ENCODE results near the gene SMIM24. TPM values are rescaled to one million over a fixed set of nuclear protein-coding genes. Genes with fewer than 3 reads are reported as not detected.
A peak's percentile ranks its signal among the peaks of the same experiment; 100 is the strongest.
"Not testable (repeated sequence)": the region's sequence is repeated elsewhere in the genome, so short reads cannot be mapped to it uniquely, and the experiment has no call there.

Gene SMIM24
- total and polyA plus RNA-seq, 10 donors = 0.63 to 3.0 (median 1.3) TPM; not detected in 3

DNA sequence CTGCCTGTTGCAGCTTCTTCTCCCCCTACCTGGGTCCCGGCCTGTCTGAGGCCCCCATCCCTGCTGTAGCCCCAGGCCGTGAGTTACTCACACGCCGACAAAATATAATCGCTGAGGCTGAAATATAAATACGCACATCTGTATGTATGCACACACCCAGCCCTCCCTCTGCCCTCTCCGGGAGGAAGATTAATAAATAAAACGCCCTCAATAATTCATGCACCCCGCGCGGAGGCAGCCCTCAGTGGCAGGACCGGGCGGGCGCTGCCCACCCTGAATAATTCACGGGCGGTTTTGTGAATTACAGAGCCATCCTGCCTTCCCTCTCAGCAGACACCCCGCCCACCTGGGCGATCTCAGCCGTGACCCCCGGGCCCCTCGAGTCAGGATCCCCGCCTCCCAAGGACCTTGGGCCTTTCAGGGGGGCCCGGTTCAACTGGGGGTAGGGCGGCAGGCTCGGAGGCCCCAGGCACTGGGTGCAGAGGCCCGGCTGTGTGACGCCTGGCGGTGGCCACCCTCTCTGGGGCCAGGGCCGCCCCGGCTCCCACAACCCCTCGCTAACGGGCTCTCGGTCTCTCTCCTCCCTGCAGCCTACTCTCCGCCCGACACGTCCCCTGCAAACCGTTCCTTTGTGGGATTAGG is 24.2 kb downstream of the SMIM24 start:
- Histone ChIP-seq H3K27me3 (replicated peaks in 1 of 7) (no peaks in the 10 kb centered on the region), H3K4me3 (no peak overlapping the region), H3K9me3 (no peaks in the 10 kb centered on the region), H3K36me3 (peaks cover 0 to 100% (median 43%) of the 10 kb centered on the region in 6 donors), H3K4me1 (peaks cover 11 to 57% (median 37%) of the 10 kb centered on the region in 6 donors), H3K27ac (peak overlapping the region in 4 of 8 donors; percentile 75 to 85 (median 84))
- DNase-seq = no peak
- intact Hi-C loops (cut with DNase I; ENCODE audit: low total_unique reads) = no loop called here
- TF ChIP-seq, protein P1, sequence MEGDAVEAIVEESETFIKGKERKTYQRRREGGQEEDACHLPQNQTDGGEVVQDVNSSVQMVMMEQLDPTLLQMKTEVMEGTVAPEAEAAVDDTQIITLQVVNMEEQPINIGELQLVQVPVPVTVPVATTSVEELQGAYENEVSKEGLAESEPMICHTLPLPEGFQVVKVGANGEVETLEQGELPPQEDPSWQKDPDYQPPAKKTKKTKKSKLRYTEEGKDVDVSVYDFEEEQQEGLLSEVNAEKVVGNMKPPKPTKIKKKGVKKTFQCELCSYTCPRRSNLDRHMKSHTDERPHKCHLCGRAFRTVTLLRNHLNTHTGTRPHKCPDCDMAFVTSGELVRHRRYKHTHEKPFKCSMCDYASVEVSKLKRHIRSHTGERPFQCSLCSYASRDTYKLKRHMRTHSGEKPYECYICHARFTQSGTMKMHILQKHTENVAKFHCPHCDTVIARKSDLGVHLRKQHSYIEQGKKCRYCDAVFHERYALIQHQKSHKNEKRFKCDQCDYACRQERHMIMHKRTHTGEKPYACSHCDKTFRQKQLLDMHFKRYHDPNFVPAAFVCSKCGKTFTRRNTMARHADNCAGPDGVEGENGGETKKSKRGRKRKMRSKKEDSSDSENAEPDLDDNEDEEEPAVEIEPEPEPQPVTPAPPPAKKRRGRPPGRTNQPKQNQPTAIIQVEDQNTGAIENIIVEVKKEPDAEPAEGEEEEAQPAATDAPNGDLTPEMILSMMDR (IDR thresholded peaks at IDR 0.05 in 8 of 11, conservative IDR thresholded peaks at IDR 0.05 in 3 of 11) = no peak
- TF ChIP-seq POLR2A (IDR thresholded peaks at IDR 0.05) (no peak), POLR2AphosphoS5 (IDR thresholded peaks at IDR 0.05) (peak in 1 of 3 donors; percentile 31)
- 87 to 91% (median 87%) methylated on average over 30 to 37 of the region's 37 CpGs for WGBS, 5 donors

DNA sequence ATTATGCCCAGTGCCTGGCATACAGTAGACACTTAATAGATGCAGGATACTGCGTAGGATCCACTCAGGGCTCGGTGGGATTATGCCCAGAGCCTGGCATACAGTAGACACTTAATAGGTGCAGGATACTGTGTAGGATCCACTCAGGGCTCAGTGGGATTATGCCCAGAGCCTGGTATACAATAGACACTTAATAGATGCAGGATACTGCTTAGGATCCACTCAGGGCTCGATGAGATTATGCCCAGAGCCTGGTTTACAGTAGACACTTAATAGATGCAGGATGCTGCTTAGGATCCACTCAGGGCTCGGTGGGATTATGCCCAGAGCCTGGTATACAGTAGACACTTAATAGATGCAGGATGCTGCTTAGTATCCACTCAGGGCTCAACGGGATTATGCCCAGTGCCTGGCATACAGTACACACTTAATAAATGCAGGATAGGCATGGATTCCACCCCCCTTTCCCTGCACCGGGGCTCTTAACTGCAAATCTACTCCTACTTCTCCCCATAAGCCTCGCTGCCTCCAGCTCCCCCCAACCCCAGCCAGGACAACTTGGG is 24.9 kb downstream of the SMIM24 start:
- Histone ChIP-seq H3K27me3 (replicated peaks in 1 of 7) (no peaks in the 10 kb centered on the region), H3K27ac (no peak overlapping the region), H3K4me3 (no peak overlapping the region), H3K9me3 (no peaks in the 10 kb centered on the region), H3K4me1 (peaks cover 11 to 54% (median 35%) of the 10 kb centered on the region in 6 donors), H3K36me3 (peaks cover 0 to 100% (median 49%) of the 10 kb centered on the region in 6 donors)
- TF ChIP-seq, protein P1 (IDR thresholded peaks at IDR 0.05 in 8 of 11, conservative IDR thresholded peaks at IDR 0.05 in 3 of 11) = no peak
- WGBS, 5 donors = 84 to 92% (median 88%) methylated on average over 7 of the region's 7 CpGs
- intact Hi-C loops (cut with DNase I; ENCODE audit: low total_unique reads) = no loop called here
- DNase-seq = no peak

DNA sequence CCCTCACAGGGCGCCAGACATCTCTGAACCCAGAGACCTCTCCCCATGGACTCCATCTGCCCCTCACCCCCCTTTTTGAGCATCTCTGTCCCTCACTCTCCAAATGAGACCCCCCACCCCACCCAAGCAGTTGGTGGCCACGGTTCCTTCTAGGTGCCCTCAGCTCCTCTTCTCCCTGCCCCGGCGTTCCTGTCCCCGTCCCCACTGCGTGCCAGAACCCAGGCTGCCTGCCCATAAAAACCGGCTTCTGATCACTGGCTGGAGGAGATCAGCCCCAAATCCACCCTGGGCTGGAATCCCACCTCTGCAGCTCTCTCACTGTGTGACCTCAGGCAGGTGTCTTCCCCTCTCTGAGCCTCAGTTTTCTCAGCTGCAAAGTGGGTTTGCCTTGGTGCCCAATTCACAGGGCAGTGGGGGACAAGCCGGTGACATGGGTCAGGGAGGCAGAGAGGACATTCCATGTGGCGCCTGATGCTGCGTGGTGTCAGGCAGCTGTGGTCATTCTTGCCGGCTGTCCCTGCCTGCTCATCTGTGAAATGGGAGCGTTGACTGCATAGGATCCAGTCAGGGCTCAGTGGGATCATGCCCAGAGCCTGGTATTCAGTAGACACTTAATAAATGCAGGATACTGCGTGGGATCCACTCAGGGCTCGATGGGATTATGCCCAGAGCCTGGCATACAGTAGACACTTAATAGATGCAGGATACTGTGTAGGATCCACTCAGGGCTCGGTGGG is 25.5 kb downstream of the SMIM24 start:
- H3K27me3 ChIP-seq (replicated peaks in 1 of 7) = no peaks in the 10 kb centered on the region
- 89 to 97% (median 94%) methylated on average over 15 of the region's 15 CpGs for WGBS, 5 donors
- peaks cover 11 to 47% (median 30%) of the 10 kb centered on the region in 6 donors for H3K4me1 ChIP-seq
- peaks cover 0 to 100% (median 53%) of the 10 kb centered on the region in 6 donors for H3K36me3 ChIP-seq
- no peak for TF ChIP-seq POLR2AphosphoS5 (IDR thresholded peaks at IDR 0.05)
- no peak for TF ChIP-seq POLR2A (IDR thresholded peaks at IDR 0.05)
- TF ChIP-seq, protein P1 (IDR thresholded peaks at IDR 0.05 in 8 of 11, conservative IDR thresholded peaks at IDR 0.05 in 3 of 11) = no peak
- H3K9me3 ChIP-seq = no peaks in the 10 kb centered on the region
- no peak overlapping the region for H3K27ac ChIP-seq
- no peak for DNase-seq
- intact Hi-C loops (cut with DNase I; ENCODE audit: low total_unique reads) = no loop called here
- H3K4me3 ChIP-seq = no peak overlapping the region

DNA sequence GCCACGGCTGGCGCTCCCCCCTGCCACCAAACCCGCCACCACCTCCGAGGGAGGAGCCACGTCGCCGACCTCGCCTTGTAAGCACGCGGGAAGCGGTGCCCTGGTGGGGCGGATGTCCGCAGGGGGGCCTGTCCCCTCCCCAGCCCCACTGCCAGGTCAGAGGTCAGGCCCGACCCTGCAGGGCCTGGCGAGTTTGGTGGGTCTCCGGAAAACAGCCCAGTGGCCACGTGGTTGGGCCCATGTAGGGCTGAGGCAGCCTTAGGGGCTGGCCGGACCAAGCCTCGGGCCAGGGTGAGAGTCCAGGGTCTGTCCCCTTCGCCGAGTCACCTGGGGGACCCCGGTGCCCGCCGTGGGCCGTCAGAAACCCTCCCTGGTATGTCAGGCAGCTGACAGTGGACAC is 26.5 kb downstream of the SMIM24 start:
- H3K36me3 ChIP-seq = peaks cover 0 to 100% (median 61%) of the 10 kb centered on the region in 6 donors
- peak; percentile 7 to 62 (median 22) for TF ChIP-seq POLR2AphosphoS5 (IDR thresholded peaks at IDR 0.05)
- TF ChIP-seq POLR2A (IDR thresholded peaks at IDR 0.05) = no peak
- H3K4me1 ChIP-seq = peaks cover 11 to 38% (median 24%) of the 10 kb centered on the region in 6 donors
- H3K27ac ChIP-seq = peak overlapping the region in 3 of 8 donors; percentile 3 to 42 (median 5)
- WGBS, 5 donors = 87 to 94% (median 91%) methylated on average over 6 to 25 of the region's 25 CpGs
- no peak for DNase-seq
- no peak overlapping the region for H3K4me3 ChIP-seq
- no peaks in the 10 kb centered on the region for H3K27me3 ChIP-seq (replicated peaks in 1 of 7)
- intact Hi-C loops (cut with DNase I; ENCODE audit: low total_unique reads) = no loop called here
- H3K9me3 ChIP-seq = no peaks in the 10 kb centered on the region

DNA sequence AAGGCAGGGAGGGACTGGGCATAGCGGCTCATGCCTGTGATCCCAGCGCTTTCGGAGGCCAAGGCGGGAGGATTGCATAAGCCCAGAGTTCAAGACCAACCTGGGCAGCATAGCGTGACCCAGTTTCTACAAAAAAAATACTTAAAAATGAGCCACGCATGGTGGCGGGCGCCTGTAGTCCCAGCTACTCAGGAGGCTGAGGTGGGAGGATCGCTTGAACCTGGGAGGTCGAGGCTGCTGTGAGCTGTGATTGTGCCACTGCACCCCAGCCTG is 27.4 kb downstream of the SMIM24 start:
- Histone ChIP-seq H3K4me1 (peaks cover 10 to 28% (median 16%) of the 10 kb centered on the region in 6 donors), H3K36me3 (peaks cover 0 to 100% (median 62%) of the 10 kb centered on the region in 6 donors), H3K27ac (peak overlapping the region in 1 of 8 donors; percentile 7)
- 93 to 96% (median 96%) methylated on average over 7 to 10 of the region's 10 CpGs for WGBS, 5 donors
- H3K27me3 ChIP-seq (replicated peaks in 1 of 7); intact Hi-C loops (cut with DNase I; ENCODE audit: low total_unique reads); DNase-seq; H3K9me3 ChIP-seq; H3K4me3 ChIP-seq: not testable (repeated sequence)

All from spleen (tissue), 11 donors.